HG03439 (cell line): Measurements from ENCODE around the gene PCDHGA6.
"Not testable (repeated sequence)": the region's sequence is repeated elsewhere in the genome, so short reads cannot be mapped to it uniquely, and the experiment has no call there.

Source experiments
- ATAC-seq: cut with Tn5 transposase; IDR thresholded peaks from one replicate; pipeline ENCODE4 v1.9.1; 2021; ENCODE audit warnings: mild to moderate bottlenecking, moderate library complexity; ENCODE audit not compliant: unreplicated experiment

PCDHGA6 gene

GRCh38 chr5:141392429-141393198, 18.9 kb downstream of the PCDHGA6 start, which contains the start of gene PCDHGA8:
Gene PCDHGA8, plus strand, starts transcription at chr5:141392633. Its CDS starts 181 bp downstream, at chr5:141392814.
- no peak for ATAC-seq

- no peak for ATAC-seq
These were observed 19.6 kb downstream of the PCDHGA6 start for GRCh38 chr5:141393267-141393666.

- not testable (repeated sequence) for ATAC-seq
These were observed 20.9 kb downstream of the PCDHGA6 start for GRCh38 chr5:141394401-141395187.

DNA sequence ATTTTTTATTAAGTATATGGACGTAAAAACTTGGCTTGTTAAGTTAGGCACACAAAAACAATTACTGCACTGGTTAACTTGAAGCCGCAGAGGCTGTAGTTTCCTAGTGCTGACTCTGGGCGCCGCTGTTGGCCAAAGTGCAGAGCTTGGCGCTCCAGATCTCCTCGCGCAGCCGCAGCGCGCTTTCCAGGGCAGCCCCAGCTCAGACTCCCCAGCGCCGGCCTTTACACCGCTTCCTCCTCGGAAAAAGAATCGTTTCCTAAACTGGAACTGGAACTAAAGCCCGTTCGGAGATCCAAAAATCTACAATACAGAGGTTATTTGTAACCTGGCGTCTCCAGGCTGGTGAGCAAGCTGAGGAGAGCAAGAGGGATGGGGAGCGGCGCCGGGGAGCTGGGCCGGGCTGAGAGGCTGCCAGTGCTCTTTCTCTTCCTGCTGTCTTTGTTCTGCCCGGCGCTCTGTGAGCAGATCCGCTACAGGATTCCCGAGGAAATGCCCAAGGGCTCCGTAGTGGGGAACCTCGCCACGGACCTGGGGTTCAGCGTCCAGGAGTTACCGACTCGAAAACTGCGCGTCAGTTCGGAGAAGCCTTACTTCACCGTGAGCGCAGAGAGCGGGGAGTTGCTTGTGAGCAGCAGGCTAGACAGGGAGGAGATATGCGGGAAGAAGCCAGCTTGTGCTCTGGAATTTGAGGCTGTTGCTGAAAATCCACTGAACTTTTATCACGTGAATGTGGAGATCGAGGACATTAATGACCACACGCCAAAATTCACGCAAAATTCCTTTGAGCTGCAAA, 24.3 kb downstream of the PCDHGA6 start, which contains the start of gene PCDHGB5:
PCDHGB5 (plus strand) TSS at position 192 of the 796 bp plus-strand sequence; CDS start at position 373, 181 bp downstream.
- ATAC-seq, result peak; percentile 54

DNA sequence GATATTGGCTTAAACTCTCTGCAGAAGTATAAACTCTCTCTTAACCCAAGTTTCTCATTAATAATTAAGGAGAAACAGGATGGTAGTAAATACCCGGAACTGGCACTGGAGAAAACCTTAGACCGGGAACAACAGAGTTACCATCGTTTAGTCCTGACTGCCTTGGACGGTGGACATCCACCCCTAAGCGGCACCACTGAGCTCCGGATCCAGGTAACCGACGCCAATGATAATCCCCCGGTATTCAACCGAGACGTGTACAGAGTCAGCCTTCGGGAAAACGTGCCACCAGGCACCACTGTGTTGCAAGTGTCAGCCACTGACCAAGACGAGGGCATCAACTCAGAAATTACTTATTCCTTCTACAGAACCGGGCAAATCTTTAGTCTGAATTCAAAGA, 24.9 kb downstream of the PCDHGA6 start:
- ATAC-seq, result no peak

GRCh38 chr5:141399555-141400258, 26.0 kb downstream of the PCDHGA6 start:
- ATAC-seq, result no peak

GRCh38 chr5:141402553-141403243, 29.0 kb downstream of the PCDHGA6 start, which contains the start of gene PCDHGA9:
Gene PCDHGA9, plus strand, starts transcription at chr5:141402778. Its CDS starts 175 bp downstream, at chr5:141402953.
- ATAC-seq, result no peak

- ATAC-seq, result no peak
These were observed 29.7 kb downstream of the PCDHGA6 start for GRCh38 chr5:141403387-141403786.

DNA sequence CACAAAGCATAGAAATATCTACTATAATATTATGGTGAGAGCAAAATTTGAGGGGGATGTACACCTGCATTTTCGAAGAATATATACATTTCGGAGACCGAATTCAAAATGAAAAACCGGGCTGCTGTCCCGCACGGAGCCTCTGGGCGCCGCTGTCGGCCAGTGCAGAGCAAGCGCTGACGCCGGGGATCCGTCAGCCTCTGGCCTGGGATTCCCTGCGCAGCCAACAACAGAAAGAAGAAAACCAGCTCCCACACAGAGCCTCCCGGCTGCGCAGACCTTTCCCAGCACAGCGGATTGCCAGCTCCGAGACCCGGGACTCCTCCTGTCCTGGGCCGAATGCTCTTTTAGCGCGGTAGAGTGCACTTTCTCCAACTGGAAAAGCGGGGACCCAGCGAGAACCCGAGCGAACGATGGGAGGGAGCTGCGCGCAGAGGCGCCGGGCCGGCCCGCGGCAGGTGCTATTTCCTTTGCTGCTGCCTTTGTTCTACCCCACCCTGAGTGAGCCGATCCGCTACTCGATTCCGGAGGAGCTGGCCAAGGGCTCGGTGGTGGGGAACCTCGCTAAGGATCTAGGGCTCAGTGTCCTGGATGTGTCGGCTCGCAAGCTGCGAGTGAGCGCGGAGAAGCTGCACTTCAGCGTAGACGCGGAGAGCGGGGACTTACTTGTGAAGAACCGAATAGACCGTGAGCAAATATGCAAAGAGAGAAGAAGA, 34.3 kb downstream of the PCDHGA6 start, which contains the start of gene PCDHGB6:
PCDHGB6 (plus strand) TSS at position 232 of the 716 bp plus-strand sequence; CDS start at position 414, 182 bp downstream.
- ATAC-seq, result not testable (repeated sequence)

DNA sequence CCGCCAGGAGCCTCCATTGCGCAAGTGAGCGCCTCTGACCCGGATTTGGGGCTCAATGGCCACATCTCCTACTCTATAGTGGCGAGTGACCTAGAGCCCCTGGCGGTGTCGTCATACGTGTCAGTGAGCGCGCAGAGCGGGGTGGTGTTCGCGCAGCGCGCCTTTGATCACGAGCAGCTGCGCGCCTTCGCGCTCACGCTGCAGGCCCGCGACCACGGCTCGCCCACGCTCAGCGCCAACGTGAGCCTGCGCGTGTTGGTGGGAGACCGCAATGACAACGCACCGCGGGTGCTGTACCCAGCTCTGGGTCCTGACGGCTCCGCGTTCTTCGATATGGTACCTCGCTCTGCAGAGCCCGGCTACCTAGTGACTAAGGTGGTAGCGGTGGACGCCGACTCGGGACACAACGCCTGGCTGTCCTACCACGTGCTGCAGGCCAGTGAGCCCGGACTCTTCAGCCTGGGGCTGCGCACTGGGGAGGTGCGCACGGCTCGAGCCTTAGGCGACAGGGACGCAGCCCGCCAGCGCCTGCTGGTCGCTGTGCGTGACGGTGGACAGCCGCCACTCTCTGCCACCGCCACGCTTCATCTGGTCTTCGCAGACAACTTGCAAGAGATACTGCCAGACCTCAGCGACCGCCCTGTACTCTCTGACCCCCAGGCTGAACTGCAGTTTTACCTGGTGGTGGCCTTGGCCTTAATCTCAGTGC, 36.1 kb downstream of the PCDHGA6 start:
- ATAC-seq, result no peak

DNA sequence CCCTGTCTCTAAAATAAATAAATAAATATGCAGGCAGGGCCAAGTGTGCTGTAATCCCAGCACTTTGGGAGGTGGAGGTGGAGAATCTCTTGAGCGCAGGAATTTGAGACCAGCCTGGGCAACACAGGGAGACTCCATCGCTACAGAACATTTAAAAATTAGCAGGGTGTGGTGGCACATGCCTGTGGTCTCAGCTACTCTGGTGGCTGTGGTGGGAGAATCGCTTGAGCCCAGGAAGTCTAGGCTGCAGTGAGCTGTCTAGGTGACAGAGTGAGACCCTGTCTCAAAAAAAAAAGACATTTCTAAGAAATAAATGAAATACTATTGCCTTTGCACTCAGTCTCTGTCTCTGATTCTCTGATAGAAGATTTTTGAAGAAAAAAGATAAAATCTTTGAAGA, 37.9 kb downstream of the PCDHGA6 start:
- no peak for ATAC-seq

- peak; percentile 70 for ATAC-seq
These were observed 39.3 kb downstream of the PCDHGA6 start, which contains the start of gene PCDHGA10 for GRCh38 chr5:141412854-141413539. Gene PCDHGA10, plus strand, starts transcription at chr5:141412987. Its CDS starts 189 bp downstream, at chr5:141413176.

GRCh38 chr5:141413540-141414069, 39.9 kb downstream of the PCDHGA6 start:
- ATAC-seq, result no peak

- not testable (repeated sequence) for ATAC-seq
These were observed 41.0 kb downstream of the PCDHGA6 start for GRCh38 chr5:141414548-141415274.

- not testable (repeated sequence) for ATAC-seq
These were observed 41.6 kb downstream of the PCDHGA6 start for GRCh38 chr5:141415275-141415618.

- ATAC-seq, result not testable (repeated sequence)
These were observed 43.9 kb downstream of the PCDHGA6 start, which contains the start of gene PCDHGB7 for GRCh38 chr5:141417494-141418172. Gene PCDHGB7, plus strand, starts transcription at chr5:141417677. Its CDS starts 183 bp downstream, at chr5:141417860.
